Testis (tissue), 3 donors: Measurements from ENCODE around the gene NAT9. TPM values are rescaled to one million over a fixed set of nuclear protein-coding genes. Genes with fewer than 3 reads are reported as not detected.

Experiments
- DNase-seq: peaks from one replicate; pipeline ENCODE4 v3.0.0-alpha.2; 2019
- H3K27ac ChIP-seq, 2 donors: fragments of 200-600 bp; sonication (generic); one replicate each; pipeline ENCODE4 v1.5.1; 2019
- H3K27me3 ChIP-seq: fragments of 200-600 bp; sonication (generic); one replicate; pipeline ENCODE4 v1.5.1; 2019
- H3K36me3 ChIP-seq: fragments of 200-600 bp; sonication (generic); one replicate; pipeline ENCODE4 v1.5.1; 2017; ENCODE audit warnings: low read depth; ENCODE audit errors: missing control alignments
- H3K4me1 ChIP-seq: fragments of 200-600 bp; sonication (generic); one replicate; pipeline ENCODE4 v1.5.1; 2019
- H3K4me3 ChIP-seq, 2 donors: fragments of 200-600 bp; sonication (generic); one replicate each; pipeline ENCODE4 v1.5.1; 2017 to 2019
- H3K9me3 ChIP-seq: fragments of 200-600 bp; sonication (generic); one replicate; pipeline ENCODE4 v1.5.1; 2017
- CTCF ChIP-seq, 3 experiments: fragments of 450-650 bp in 2 of 3; fragments of 200-600 bp in 1 of 3; sonication (generic) in 1 of 3; IDR thresholded peaks; one replicate each; pipeline ENCODE4 v1.5.1; 2016 to 2019; ENCODE audit warnings: antibody characterized with exemption in 3 of 3, mild to moderate bottlenecking in 2 of 3, moderate library complexity in 1 of 3
- POLR2A ChIP-seq: fragments of 450-650 bp; IDR thresholded peaks from one replicate; pipeline ENCODE4 v1.6.1; 2017; ENCODE audit warnings: antibody characterized with exemption, mild to moderate bottlenecking, moderate library complexity
- WGBS, 2 donors: methylation state at CpG; one replicate each; pipeline ENCODE4 v1.1.5; 2018; 5-methylcytosine and 5-hydroxymethylcytosine counted together
- intact Hi-C: fragments of 100-400 bp; cut with DNase I; formaldehyde crosslinking; loops from one replicate; pipeline ENCODE4 v1.15.1; 2023; ENCODE audit warnings: low total_unique reads
- polyA plus RNA-seq: library from polyadenylated mRNA; stranded (reverse); fragments of 350-450 nt; fragmentation: Illumina TruSeq; extraction: RNeasy Lipid Tissue Mini Kit (QIAGEN cat#74804); gene quantifications from one replicate; pipeline ENCODE4 v1.2.3, GENCODE V29; 2014; ENCODE audit warnings: low read depth, low replicate concordance; ENCODE audit not compliant: insufficient read depth
- total RNA-seq, 2 donors: library from RNA; depleted of rRNA; stranded (reverse); fragments of >200 nt; gene quantifications; one replicate each; pipeline ENCODE4 v1.2.3, GENCODE V29; 2016

NAT9 gene
- total and polyA plus RNA-seq, 3 donors from 2014 or later: 43.8 to 51.3 (median 45.6) TPM

- 86 to 89% methylated on average over 12 of the region's 12 CpGs for WGBS, 2 donors
- no peaks in the 10 kb centered on the region for H3K27me3 ChIP-seq
- DNase-seq: no peak
- intact Hi-C loops: no loop called here
- H3K4me3 ChIP-seq: no peak overlapping the region
- H3K27ac ChIP-seq: no peak overlapping the region
- peaks cover 12% of the 10 kb centered on the region for H3K4me1 ChIP-seq
- H3K9me3 ChIP-seq: no peaks in the 10 kb centered on the region
- no peaks in the 10 kb centered on the region for H3K36me3 ChIP-seq
- no peak for TF ChIP-seq POLR2A
- no peak for TF ChIP-seq CTCF (IDR thresholded peaks at IDR 0.05)
These were observed 36.8 kb downstream of the NAT9 start for GRCh38 chr17:74739227-74739831.

- H3K4me1 ChIP-seq: peaks cover 12% of the 10 kb centered on the region
- no peaks in the 10 kb centered on the region for H3K9me3 ChIP-seq
- TF ChIP-seq POLR2A (no peak), CTCF (IDR thresholded peaks at IDR 0.05) (no peak)
- intact Hi-C loops: no loop called here
- no peak overlapping the region for H3K4me3 ChIP-seq
- no peaks in the 10 kb centered on the region for H3K27me3 ChIP-seq
- H3K27ac ChIP-seq: no peak overlapping the region
- no peaks in the 10 kb centered on the region for H3K36me3 ChIP-seq
- no peak for DNase-seq
- WGBS, 2 donors: 39 to 78% methylated on average over 8 to 16 of the region's 16 CpGs
These were observed 37.8 kb downstream of the NAT9 start for GRCh38 chr17:74738051-74738996.

- Histone ChIP-seq H3K36me3 (no peaks in the 10 kb centered on the region), H3K4me1 (peaks cover 12% of the 10 kb centered on the region), H3K9me3 (no peaks in the 10 kb centered on the region), H3K27ac (no peak overlapping the region), H3K4me3 (peak overlapping the region; percentile 2 to 30), H3K27me3 (no peaks in the 10 kb centered on the region)
- 0 to 2% methylated on average over 3 to 38 of the region's 38 CpGs for WGBS, 2 donors
- TF ChIP-seq POLR2A (no peak), CTCF (IDR thresholded peaks at IDR 0.05) (peak in 1 of 3 experiments; percentile 8)
- intact Hi-C loops: no loop called here
- DNase-seq: no peak
These were observed 38.7 kb downstream of the NAT9 start for GRCh38 chr17:74737299-74738050.

GRCh38 chr17:74736513-74737298 is 39.4 kb downstream of the NAT9 start, which contains the start of gene RAB37:
TSS of gene RAB37 (plus strand) at chr17:74737256. CDS start at chr17:74737273, 17 bp downstream.
- intact Hi-C loops: no loop called here
- Histone ChIP-seq H3K4me1 (peaks cover 12% of the 10 kb centered on the region), H3K9me3 (no peaks in the 10 kb centered on the region), H3K4me3 (peak within 1 kb of the TSS; percentile 2 to 30), H3K36me3 (no peaks in the 10 kb centered on the region), H3K27me3 (no peaks in the 10 kb centered on the region), H3K27ac (no peak within 1 kb of the TSS)
- WGBS, 2 donors: 8 to 12% methylated on average over 13 to 56 of the region's 67 CpGs
- no peak for DNase-seq
- TF ChIP-seq POLR2A: no peak
- peak in 1 of 3 experiments; percentile 33 for TF ChIP-seq CTCF (IDR thresholded peaks at IDR 0.05)
